Measurements from ENCODE around the gene NOP56. TPM values are rescaled to one million over a fixed set of nuclear protein-coding genes. Genes with fewer than 3 reads are reported as not detected.

Gene NOP56
- total and polyA plus RNA-seq, 2 of the 8 experiments (the other 6 are each of a cell fraction or from before 2014, with no cell fraction given), result 391 to 677 TPM

- Histone ChIP-seq H3K23me2 (ENCODE audit: low read depth, low read length) (peaks cover 10% of the 10 kb centered on the region), H2AK5ac (ENCODE audit: low read depth, low read length) (no peak overlapping the region), H3K36me3 (ENCODE audit: control insufficient read depth in 2 of 4, insufficient read depth in 4 of 4, low read length in 3 of 4) (peaks cover 39 to 75% (median 63%) of the 10 kb centered on the region in 4 experiments), H4K20me1 (replicated peaks in 1 of 2; ENCODE audit: control insufficient read depth in 1 of 2, insufficient read depth in 2 of 2, low read length in 2 of 2) (peaks cover 40 to 47% of the 10 kb centered on the region in 2 experiments), H3K27me3 (replicated peaks in 1 of 4; ENCODE audit: control insufficient read depth in 3 of 4, extremely low read depth in 1 of 4, insufficient read depth in 3 of 4, low read length in 3 of 4) (no peaks in the 10 kb centered on the region), H3K4ac (replicated peaks; ENCODE audit: insufficient read length, low read depth, low read length) (no peak overlapping the region), H3K27ac (ENCODE audit: low read depth, low read length) (no peak overlapping the region), H2AFZ (ENCODE audit: low read length) (no peak overlapping the region), H4K91ac (replicated peaks; ENCODE audit: insufficient read length, low read length) (no peak overlapping the region), H2BK120ac (replicated peaks; ENCODE audit: low read depth, low read length) (no peak overlapping the region), H2BK12ac (ENCODE audit: low read depth, low read length) (no peak overlapping the region), H3K4me1 (replicated peaks in 1 of 4; ENCODE audit: control insufficient read depth in 3 of 4, insufficient read depth in 4 of 4, low read length in 3 of 4) (peaks cover 0 to 5% (median 3%) of the 10 kb centered on the region in 4 experiments; a peak in 5 of 7 replicates), H3K9me3 (ENCODE audit: insufficient read depth in 2 of 2, low read depth in 1 of 2, low read length in 1 of 2) (no peaks in the 10 kb centered on the region), H3K23ac (ENCODE audit: insufficient read length) (no peak overlapping the region), H3K56ac (replicated peaks; ENCODE audit: insufficient read length, low read depth, low read length) (no peak overlapping the region), H3K4me2 (ENCODE audit: insufficient read depth in 1 of 2, low read depth in 2 of 2, low read length in 2 of 2) (peak overlapping the region in 1 of 2 experiments; percentile 26; a peak in 3 of 4 replicates), H4K8ac (ENCODE audit: extremely low read depth, insufficient read depth, low read length) (peak overlapping the region; percentile 77), H3K14ac (ENCODE audit: insufficient read length) (no peak overlapping the region), H2BK20ac (ENCODE audit: low read length) (no peak overlapping the region), H3K18ac (ENCODE audit: extremely low read depth, low read length) (no peak overlapping the region), H3K4me3 (ENCODE audit: extremely low read depth in 1 of 4, insufficient read depth in 2 of 4, low read depth in 3 of 4, low read length in 4 of 4) (no peak overlapping the region), H3K79me2 (ENCODE audit: control insufficient read depth in 1 of 2, insufficient read depth in 2 of 2, low read length in 2 of 2) (peaks cover 21 to 41% of the 10 kb centered on the region in 2 experiments), H2BK5ac (ENCODE audit: low read depth, low read length) (no peak overlapping the region), H3K9ac (replicated peaks in 1 of 4; ENCODE audit: extremely low read depth in 1 of 4, low read depth in 3 of 4, low read length in 3 of 4) (peak overlapping the region in 1 of 4 experiments; percentile 24; a peak in 1 of 7 replicates), H4K5ac (ENCODE audit: insufficient read length, low read depth, low read length) (no peak overlapping the region), H3K79me1 (ENCODE audit: low read depth, low read length) (peaks cover 9% of the 10 kb centered on the region), H2BK15ac (ENCODE audit: low read length) (no peak overlapping the region)
- ChIA-PET CTCF (ENCODE audit: partially characterized antibody) (interaction anchor here (0.7 to 2.1 kb wide), 6 partner anchors 8 to 186 kb away, joined by 3 to 5 read pairs (median 4); partner anchors contain the start of gene IDH3B), POLR2A (ENCODE audit: partially characterized antibody) (interaction anchor here (0.7 to 28.5 kb wide), 8 partner anchors 7 to 317 kb away, joined by 3 to 463 read pairs (median 8); partner anchors contain the start of genes IDH3B, NOP56 and SNRPB)
- WGBS, 2 experiments (ENCODE audit: extremely low coverage in 1 of 2, insufficient coverage in 1 of 2, insufficient read length in 1 of 2, insufficient replicate concordance in 2 of 2, low coverage in 1 of 2, low lambda C conversion rate in 2 of 2, missing lambda C conversion rate in 1 of 2), result 91% methylated on average over 17 of the region's 17 CpGs; no CpG with 5 or more reads in 1 of the 2 experiments
- no peak for FAIRE-seq
- peak in 1 of 2 experiments; percentile 64; a peak in 1 of 3 replicates for TF ChIP-seq POLR2A (IDR thresholded peaks at IDR 0.05; ENCODE audit: control extremely low read depth in 1 of 2, low read depth in 2 of 2, low read length in 2 of 2)
- no peak for TF ChIP-seq SIN3A (conservative IDR thresholded peaks at IDR 0.05 in 1 of 2, IDR thresholded peaks at IDR 0.05 in 1 of 2; ENCODE audit: low read depth in 1 of 2, low read length in 2 of 2)
- peak; percentile 45 for TF ChIP-seq POLR2AphosphoS5 (IDR thresholded peaks at IDR 0.05; ENCODE audit: low read depth, low read length)
- no peak for TF ChIP-seq TEAD4 (IDR thresholded peaks at IDR 0.05; ENCODE audit: low read depth, low read length)
- no peak for DNase-seq (ENCODE audit: low read depth in 1 of 2, low spot score in 2 of 2)
These were observed 3.1 kb downstream of the NOP56 start for GRCh38 chr20:2655331-2656116.
